Neutrophil (primary cell): ENCODE measurements around the gene TMTC1.
A peak's percentile ranks its signal among the peaks of the same experiment; 100 is the strongest.

Source experiments
- H3K27ac ChIP-seq: fragments of 200-600 bp; sonication (generic); 2 replicates; pipeline ENCODE4 v1.5.1; 2016; ENCODE audit warnings: mild to moderate bottlenecking, moderate library complexity
- H3K27me3 ChIP-seq: fragments of 200-600 bp; sonication (generic); 2 replicates; pipeline ENCODE4 v1.6.0; 2016; ENCODE audit warnings: mild to moderate bottlenecking
- H3K36me3 ChIP-seq: fragments of 200-600 bp; sonication (generic); 2 replicates; pipeline ENCODE4 v1.5.1; 2017
- H3K4me1 ChIP-seq, 2 experiments: fragments of 200-600 bp in 1 of 2; sonication (generic) in 1 of 2; 1 replicate in 1 of 2; 2 replicates in 1 of 2; pipeline versions ENCODE4 v1.5.1 to v1.6.1; 2013 to 2016; ENCODE audit warnings: low read depth in 1 of 2, low read length in 1 of 2, mild to moderate bottlenecking in 1 of 2, moderate library complexity in 1 of 2; ENCODE audit not compliant: control insufficient read depth in 1 of 2, insufficient read depth in 1 of 2
- H3K4me3 ChIP-seq, 2 experiments: fragments of 200-600 bp in 1 of 2; sonication (generic) in 1 of 2; 1 replicate in 1 of 2; 2 replicates in 1 of 2; pipeline ENCODE4 v1.5.1; 2013 to 2016; ENCODE audit warnings: low read depth in 1 of 2, low read length in 1 of 2, mild to moderate bottlenecking in 1 of 2, moderate library complexity in 1 of 2
- H3K9me3 ChIP-seq: fragments of 200-600 bp; sonication (generic); 2 replicates; pipeline ENCODE4 v1.5.1; 2016
- TF ChIP-seq, protein P1 (sequence below): fragments of 200-600 bp; sonication (generic); IDR thresholded peaks from 2 replicates; pipeline ENCODE4 v1.5.1; 2016; ENCODE audit warnings: antibody characterized with exemption

The TMTC1 gene

DNA sequence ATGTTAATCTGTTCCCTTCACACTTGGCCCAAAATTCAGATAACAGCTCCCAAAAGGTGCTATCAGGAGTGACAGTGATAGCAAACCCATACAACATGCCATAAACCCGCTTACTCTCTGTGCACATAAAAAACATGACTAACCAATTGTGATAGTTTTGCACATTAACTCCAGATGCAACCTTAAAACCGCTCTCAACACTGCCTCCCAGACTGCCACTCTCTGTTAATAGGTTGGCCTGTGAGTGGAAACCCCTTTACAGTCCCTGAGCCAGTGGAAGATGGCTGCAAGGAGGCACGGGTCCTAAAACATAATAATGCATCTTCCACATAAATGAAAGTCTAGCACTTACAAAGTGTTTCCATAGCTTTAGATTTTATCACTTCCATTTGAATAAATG lies 12.0 kb upstream of the TMTC1 start:
- no peak overlapping the region for H3K27ac ChIP-seq

DNA sequence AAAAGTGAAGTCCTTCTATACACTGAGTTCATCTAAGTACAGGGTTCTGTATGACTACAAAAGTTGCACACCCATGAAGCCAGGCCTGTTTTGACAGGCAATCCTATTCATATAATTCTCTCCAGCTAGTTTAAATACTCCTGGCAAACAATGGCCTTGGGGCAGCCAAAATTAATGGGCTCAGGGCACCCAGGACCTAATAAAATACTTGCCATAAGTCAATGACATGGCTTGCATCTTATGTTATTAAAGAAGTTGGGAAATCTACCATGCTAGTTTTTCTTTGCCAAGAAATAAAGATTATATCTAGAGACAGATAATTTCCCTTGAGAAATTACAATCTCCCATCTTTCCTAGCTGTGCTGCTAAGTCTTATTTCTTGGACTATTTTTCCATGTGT lies 11.1 kb upstream of the TMTC1 start:
- TF ChIP-seq, protein P1, sequence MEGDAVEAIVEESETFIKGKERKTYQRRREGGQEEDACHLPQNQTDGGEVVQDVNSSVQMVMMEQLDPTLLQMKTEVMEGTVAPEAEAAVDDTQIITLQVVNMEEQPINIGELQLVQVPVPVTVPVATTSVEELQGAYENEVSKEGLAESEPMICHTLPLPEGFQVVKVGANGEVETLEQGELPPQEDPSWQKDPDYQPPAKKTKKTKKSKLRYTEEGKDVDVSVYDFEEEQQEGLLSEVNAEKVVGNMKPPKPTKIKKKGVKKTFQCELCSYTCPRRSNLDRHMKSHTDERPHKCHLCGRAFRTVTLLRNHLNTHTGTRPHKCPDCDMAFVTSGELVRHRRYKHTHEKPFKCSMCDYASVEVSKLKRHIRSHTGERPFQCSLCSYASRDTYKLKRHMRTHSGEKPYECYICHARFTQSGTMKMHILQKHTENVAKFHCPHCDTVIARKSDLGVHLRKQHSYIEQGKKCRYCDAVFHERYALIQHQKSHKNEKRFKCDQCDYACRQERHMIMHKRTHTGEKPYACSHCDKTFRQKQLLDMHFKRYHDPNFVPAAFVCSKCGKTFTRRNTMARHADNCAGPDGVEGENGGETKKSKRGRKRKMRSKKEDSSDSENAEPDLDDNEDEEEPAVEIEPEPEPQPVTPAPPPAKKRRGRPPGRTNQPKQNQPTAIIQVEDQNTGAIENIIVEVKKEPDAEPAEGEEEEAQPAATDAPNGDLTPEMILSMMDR: no peak
- Histone ChIP-seq H3K9me3 (peaks cover 27% of the 10 kb centered on the region), H3K4me1 (no peaks in the 10 kb centered on the region), H3K27ac (no peak overlapping the region), H3K36me3 (no peaks in the 10 kb centered on the region), H3K27me3 (peaks cover 12% of the 10 kb centered on the region), H3K4me3 (no peak overlapping the region)

More for the DNA sequence above, 12.0 kb upstream of the TMTC1 start:
- TF ChIP-seq, protein P1: no peak
- Histone ChIP-seq H3K9me3 (peaks cover 24% of the 10 kb centered on the region), H3K27me3 (peaks cover 12% of the 10 kb centered on the region), H3K4me3 (no peak overlapping the region), H3K36me3 (no peaks in the 10 kb centered on the region), H3K4me1 (no peaks in the 10 kb centered on the region)

GRCh38 chr12:29792853-29793252 lies 9.1 kb upstream of the TMTC1 start:
- H3K27ac ChIP-seq: no peak overlapping the region
- H3K4me3 ChIP-seq: no peak overlapping the region
- H3K36me3 ChIP-seq: no peaks in the 10 kb centered on the region
- TF ChIP-seq, protein P1: no peak
- H3K4me1 ChIP-seq: no peaks in the 10 kb centered on the region
- peaks cover 15% of the 10 kb centered on the region for H3K27me3 ChIP-seq
- H3K9me3 ChIP-seq: peaks cover 27% of the 10 kb centered on the region

GRCh38 chr12:29792132-29792531 lies 8.4 kb upstream of the TMTC1 start:
- no peaks in the 10 kb centered on the region for H3K36me3 ChIP-seq

DNA sequence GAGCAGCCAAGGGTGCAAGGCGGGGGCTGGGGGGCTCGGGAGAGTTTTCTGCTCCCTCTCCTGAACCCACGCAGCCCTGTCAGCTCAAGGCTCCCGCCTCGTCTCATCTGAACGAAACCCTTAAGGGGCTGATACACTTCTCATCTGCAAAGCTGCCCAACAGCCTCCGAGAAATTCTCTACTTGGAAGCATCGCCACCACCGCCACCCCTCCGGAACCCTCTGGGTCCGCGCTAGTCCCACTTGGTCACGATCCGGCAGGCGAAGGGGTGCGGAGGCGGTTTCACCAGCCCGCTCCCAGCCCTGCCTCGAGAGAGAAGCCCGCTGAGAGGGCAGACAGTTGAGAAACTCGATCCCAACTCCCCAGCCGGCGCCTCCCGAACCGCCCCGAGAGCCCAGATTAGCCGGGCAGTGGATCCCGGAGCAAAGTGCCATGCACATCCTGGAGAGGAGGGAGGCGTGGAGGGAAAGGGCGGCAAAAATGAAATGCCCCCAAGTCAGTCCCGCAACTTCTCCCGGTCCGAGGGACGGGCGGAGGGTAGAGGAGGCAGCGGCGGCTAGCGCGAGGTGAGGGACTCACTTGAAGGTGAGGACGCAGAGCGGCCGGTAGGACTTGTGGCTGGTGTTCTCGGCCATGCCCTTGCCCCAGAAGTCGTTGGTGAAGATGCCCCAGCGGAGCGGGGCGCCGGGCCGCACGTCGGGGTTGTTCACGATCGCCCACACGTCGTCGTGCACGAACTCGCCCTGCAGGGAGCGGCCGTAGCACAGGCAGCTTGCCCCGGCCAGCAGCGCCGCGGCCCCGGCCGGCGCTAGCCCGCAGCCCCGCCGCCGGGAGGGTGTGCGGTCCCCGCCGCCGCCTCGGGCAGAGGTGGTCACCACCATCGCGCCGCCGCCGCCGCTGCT lies 620 bp downstream of the TMTC1 start:
- H3K4me1 ChIP-seq: peaks cover 0 to 7% of the 10 kb centered on the region in 2 experiments
- peak overlapping the region; percentile 31 to 71 for H3K4me3 ChIP-seq
- H3K9me3 ChIP-seq: no peaks in the 10 kb centered on the region
- peak overlapping the region; percentile 73 for H3K27ac ChIP-seq
- TF ChIP-seq, protein P1: no peak
- no peaks in the 10 kb centered on the region for H3K36me3 ChIP-seq
- H3K27me3 ChIP-seq: peaks cover 99% of the 10 kb centered on the region

More at GRCh38 chr12:29792132-29792531, 8.4 kb upstream of the TMTC1 start:
- Histone ChIP-seq H3K27ac (no peak overlapping the region), H3K4me3 (no peak overlapping the region), H3K4me1 (no peaks in the 10 kb centered on the region), H3K9me3 (peaks cover 27% of the 10 kb centered on the region), H3K27me3 (peaks cover 17% of the 10 kb centered on the region)
- TF ChIP-seq, protein P1: no peak
